ENCODE data around the gene GDF15.
A peak's percentile ranks its signal among the peaks of the same experiment; 100 is the strongest.

GDF15 gene

GRCh38 chr19:18419699-18420460 is 33.9 kb downstream of the GDF15 start:
- peak; percentile 68 for DNase-seq

- DNase-seq: no peak
Observed at GRCh38 chr19:18420930-18421329, 35.0 kb downstream of the GDF15 start.

GRCh38 chr19:18421371-18421959 is 35.5 kb downstream of the GDF15 start:
- no peak for DNase-seq

GRCh38 chr19:18422530-18423191 is 36.7 kb downstream of the GDF15 start:
- peak; percentile 75 for DNase-seq

- DNase-seq: no peak
Observed at GRCh38 chr19:18423258-18424020, 37.5 kb downstream of the GDF15 start.

GRCh38 chr19:18424122-18424889 is 38.3 kb downstream of the GDF15 start:
- no peak for DNase-seq

- no peak for DNase-seq
Observed at GRCh38 chr19:18424890-18425514, 39.0 kb downstream of the GDF15 start.

GRCh38 chr19:18425515-18426415 is 39.8 kb downstream of the GDF15 start:
- DNase-seq: no peak

GRCh38 chr19:18426416-18426767 is 40.4 kb downstream of the GDF15 start:
- DNase-seq: no peak

GRCh38 chr19:18427080-18427742 is 41.3 kb downstream of the GDF15 start:
- DNase-seq: no peak

- no peak for DNase-seq
Observed at GRCh38 chr19:18427743-18428113, 41.8 kb downstream of the GDF15 start.

- no peak for DNase-seq
Observed at GRCh38 chr19:18428173-18428786, 42.3 kb downstream of the GDF15 start.

GRCh38 chr19:18428787-18429674 is 43.1 kb downstream of the GDF15 start:
- DNase-seq: peak; percentile 85

- no peak for DNase-seq
Observed at GRCh38 chr19:18429717-18430416, 43.9 kb downstream of the GDF15 start.

- DNase-seq: no peak
Observed at GRCh38 chr19:18430417-18431144, 44.6 kb downstream of the GDF15 start.

- DNase-seq: no peak
Observed at GRCh38 chr19:18431351-18432197, 45.6 kb downstream of the GDF15 start.

Measured in activated CD4-positive, alpha-beta T cell treated with anti-CD3 and anti-CD28 coated beads, Interleukin-2, Interleukin-6, amounts not matched to agents 100 ng/mL and 50 ng/mL, durations not matched to agents 16 hours and 8 hours (primary cell).